ENCODE results near the gene ASAP3.

The ASAP3 gene

DNA sequence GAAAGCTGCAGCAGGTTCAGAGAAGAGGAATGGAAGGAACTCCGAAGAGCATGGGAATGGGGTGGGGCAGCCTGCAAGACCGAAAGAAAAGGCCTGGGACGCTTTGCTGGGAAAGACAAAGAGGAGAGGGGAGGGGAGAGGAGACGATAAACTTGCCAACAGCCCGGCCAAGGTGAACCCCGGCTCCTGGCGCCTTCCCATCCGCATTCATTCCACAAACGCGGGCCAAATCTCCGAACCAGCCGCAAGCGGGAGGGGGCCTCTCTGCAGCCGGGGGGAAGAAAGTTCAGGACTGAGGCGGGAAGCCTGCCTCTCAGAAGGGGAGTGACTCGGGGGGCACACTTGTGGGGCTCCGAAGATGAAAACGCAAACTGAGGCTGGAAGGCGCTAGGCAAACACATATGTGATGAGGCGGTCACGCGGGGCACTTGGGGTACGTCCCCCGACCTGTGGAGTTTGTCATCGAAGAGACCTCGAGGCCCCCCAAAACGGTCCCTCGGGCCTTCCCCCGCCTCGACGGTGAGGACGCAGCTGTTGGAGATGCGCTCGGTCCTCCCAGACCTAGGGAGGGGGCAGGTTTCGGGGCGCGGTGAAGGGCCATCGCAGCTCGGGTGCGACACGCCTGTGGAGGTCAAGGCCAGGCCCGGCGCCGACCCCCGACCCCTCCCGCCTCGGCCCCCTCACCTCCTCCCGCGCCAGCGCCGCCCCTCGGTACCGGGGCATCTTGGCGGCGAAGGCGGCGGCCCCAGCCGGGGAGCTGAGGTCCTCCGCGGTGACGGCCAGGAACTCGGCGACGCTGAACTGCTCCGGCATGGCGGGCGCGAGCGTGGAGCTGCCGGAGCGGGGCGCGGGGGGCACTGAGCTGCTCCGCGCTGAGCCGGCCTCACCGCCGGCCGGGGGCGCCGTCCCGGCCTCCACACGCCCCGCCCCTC, at the start of gene ASAP3:
ASAP3 (minus strand) TSS at position 859 of the 932 bp plus-strand sequence; CDS start at position 813, 46 bp downstream.
- peak; percentile 27 for DNase-seq (ENCODE audit: low read depth)

DNA sequence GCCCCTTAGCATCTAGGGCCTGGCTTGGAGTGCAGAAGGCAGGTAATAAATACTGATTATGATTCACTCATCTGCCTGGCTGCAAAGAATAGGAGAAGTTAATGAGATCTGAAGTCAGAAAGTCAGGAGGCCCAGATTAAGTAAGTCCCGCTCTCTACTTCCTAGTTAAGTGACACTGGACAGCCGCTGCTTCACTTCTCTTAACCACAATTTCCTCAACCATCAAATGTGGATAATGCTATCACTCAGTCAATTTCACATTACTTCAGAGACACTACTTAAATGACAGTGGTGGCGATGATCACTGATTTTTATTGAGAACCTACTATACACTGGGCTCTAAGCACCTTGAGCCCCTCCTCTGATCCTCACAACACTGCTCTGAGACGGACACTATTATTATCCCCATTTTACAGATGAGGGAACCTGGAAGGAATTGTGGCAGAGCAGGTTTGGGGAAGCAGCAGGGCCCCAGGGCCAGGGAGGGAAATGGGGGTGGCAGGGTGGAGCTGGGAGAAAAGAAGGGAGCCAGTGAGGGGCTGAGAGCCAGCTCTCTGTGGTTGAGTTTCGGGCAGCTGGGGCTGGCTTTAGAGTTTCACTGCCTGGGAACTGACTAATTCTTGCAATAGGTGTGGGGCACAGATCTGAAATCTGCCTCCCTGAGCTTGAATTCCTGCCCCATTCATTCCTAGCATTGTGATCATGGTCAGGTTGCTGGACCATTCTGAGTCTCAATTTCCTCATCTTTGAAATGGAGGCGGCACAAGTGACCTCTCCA, 49.5 kb upstream of the ASAP3 start:
- no peak for DNase-seq (ENCODE audit: low read depth)

DNA sequence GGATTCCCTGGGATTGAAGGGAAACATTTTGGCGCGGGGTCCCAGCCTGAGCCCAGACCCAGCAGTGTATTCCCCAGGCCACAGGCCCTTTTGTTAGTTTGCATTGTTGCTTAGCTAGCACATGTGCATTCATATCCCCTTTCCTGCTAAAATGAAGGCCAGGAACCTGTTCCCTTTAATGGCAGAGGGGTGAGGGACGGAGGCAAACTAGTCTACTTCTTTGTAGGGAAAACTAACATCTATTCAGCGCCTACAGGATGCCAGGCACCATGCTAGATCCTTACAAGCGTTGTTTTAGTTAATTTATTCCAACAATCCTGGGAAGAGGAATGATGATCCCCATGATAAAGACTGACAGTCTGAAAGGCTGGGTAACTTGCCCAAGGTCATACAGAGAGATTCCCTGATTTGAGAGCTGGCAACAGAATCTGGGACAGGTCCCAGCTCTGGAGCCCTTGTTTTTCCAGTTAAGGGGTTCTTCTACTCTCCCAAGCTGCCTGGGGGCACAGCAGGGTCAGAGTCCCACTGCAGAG, 47.6 kb upstream of the ASAP3 start:
- no peak for DNase-seq (ENCODE audit: low read depth)

DNA sequence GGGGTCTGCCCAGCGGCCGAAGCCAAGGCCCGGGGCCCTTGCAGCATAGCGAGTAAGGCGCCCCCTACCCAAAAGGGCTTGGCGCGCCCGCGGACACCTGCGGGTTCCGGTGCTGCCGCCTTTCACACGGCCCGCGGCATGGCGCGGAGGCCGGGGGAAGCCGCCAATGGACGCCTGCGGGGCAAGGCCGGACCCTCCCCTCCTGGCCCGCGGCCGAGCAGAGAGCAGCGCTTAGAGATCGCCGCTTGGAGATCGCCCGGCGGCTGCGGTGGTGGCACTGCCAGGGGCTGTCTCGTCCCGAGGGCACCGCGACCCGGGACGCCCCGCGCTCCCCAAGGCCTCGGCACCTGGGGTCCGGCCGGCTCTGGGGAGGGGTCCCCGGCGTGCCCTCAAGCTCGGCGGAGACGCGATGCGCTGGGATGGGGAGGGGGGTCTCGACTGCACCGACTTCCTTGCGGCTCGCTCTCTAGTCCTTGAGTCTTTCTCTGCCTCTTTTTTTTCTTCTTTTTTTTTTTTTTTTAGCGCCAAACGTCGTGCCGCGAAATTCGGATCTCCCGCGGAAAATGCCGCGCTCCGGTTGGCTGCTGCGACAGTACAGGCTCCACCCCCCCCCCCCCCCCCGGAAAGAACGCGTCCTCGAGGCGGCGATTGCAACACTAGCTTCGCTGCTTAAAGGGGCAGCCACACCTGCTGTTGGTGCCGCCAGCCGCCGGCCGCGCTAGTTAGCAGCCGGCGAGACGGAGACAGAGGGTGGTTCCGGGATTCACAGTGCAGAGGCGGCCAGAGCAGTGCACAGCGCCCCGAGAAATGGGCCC, 47.0 kb upstream of the ASAP3 start, which contains the start of gene E2F2:
E2F2 (minus strand) TSS at position 487 of the 815 bp plus-strand sequence; CDS start at position 47, 440 bp downstream.
- peak; percentile 78 for DNase-seq (ENCODE audit: low read depth)

DNA sequence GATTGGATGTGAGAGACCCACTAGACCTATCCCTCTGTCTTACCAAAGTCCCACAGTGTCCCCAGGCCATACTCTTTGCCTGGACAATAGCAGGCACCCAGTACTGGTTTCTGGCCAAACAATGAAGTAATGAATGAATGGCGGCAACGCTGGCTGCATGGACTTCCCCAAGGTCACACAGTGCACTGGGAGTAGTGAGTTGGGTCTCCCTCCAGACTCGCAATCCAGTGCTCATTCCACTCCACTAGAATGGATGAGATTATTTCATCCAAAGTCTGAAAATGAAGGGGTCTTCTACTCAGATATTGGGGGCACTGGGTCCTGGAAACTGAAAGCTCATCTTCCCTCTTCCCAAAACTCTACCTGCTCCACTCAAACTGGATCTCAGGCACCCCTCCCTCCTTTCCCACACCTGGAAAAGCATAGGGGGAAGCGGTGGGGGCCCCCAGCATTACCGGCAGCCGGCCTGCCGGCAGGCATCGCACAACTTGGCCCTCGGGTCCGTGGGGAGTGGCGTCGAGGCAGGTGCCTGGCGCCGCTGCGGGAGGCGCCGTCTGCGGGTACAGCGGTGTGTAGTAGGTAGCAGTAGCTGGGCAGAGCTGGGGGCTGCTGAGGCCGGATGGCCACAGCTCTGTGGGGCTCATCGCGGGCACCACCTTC, 46.2 kb upstream of the ASAP3 start:
- DNase-seq (ENCODE audit: low read depth): no peak

DNA sequence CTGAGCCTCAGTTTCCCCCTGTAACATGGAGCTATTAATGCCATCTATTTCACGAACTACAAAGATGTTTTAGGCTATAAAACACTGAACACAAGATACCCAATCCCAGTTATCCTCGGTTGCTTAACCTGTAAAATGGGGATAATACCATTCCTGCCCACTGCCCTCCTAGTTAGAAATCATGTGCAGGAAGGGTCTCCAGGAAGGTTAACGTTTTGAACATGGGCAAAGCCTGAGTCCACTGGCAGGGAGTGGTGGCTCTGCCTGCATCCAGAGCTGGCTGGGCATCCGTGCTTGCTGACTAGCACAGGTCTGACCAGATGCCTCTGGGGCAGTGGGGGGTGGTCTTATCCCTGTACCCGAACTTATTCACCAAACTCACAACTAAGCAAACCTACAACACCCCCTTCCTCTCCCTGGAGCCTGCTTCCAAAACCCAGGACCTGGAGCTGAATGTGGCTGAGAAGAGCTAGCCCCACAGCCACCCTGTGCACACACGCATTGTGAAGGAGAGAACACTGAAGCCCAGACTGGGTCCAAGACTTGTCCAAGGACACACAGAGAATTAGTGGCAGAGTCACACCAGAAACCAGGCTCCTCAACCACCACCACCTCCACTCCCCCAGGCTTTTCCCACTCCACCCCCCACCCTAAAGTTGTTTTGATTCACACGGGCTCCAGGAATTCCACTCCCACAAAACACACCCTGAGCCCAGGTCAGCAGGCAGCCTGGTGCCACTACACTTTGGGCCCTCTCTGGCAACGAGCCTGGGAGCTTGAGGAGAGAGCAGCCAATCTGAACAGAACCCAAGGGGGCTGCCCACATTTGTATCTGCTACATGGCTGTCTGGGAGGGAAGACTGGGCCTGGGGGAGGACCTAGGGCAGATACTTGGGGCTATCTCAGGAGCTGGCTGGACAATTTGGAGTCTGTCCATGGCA, 45.4 kb upstream of the ASAP3 start:
- no peak for DNase-seq (ENCODE audit: low read depth)

DNA sequence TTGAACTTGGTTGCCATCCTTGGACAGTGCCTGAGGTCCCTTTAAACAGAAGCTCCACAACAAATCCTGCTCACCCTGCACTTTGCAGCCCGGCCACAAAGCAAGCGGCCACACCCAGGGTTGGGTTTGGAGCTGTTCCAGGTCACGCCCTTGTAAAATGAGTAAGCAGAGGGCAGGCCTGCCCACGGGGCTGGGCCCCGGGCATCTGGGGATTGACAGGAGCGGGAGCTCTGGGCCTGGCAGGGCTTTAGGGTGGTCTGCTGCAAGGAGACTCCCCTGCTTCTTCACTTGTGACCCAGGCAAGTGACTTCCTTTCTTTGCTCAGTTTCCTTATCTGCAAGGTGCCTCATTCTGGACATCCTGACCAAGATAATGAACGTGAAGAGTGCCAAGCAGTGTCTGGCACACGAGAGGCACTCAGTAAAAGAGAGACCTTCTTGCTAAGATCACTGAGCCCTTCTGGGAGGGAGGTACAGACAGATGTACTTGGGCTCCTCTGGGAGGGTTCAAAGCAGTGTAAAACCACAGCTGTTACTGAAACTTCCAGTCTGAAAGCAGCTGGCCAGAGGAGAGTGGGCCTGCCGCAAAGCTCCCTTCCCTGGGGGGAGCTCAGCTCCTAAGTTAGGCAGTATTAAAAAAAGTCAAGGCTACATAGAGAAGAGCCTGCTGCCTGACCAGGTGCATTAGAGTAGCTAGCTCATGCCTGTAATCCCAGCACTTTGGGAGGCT, 44.4 kb upstream of the ASAP3 start:
- DNase-seq (ENCODE audit: low read depth): peak; percentile 74

DNA sequence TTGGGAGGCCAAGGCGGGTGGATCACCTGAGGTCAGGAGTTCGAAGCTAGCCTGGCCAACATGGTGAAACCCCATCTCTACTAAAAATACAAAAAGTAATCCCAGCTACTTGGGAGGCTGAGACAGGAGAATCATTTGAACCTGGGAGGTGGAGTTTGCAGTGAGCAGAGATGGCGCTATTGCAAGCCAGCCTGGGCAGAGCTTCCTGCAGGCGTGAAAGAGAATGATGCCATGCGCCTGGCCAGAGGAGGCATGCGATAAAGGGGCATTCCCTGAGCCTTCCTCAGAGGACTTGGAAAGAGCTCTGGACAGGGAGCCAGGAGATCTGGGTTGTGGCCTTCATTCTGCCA, 43.9 kb upstream of the ASAP3 start:
- no peak for DNase-seq (ENCODE audit: low read depth)

DNA sequence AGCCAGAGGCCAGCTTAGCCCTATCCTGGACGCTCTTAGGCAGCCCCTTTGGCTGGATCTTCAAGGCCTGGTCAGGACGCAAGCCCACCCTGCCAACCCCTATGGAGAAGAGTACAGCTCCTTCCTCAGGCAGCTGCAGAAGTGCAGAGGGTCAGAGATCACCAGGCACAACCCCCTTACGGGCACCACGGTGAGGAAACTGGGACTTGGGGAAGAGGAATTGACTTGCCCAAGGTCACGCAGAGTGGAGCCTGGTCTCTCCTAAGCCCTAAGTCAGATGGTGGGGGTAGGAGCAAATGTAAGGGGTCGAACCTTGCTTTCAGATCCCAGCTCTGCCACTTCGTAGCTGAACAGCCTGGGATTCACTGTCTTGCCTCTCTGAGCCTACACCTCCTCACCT, 43.4 kb upstream of the ASAP3 start:
- DNase-seq (ENCODE audit: low read depth): no peak

DNA sequence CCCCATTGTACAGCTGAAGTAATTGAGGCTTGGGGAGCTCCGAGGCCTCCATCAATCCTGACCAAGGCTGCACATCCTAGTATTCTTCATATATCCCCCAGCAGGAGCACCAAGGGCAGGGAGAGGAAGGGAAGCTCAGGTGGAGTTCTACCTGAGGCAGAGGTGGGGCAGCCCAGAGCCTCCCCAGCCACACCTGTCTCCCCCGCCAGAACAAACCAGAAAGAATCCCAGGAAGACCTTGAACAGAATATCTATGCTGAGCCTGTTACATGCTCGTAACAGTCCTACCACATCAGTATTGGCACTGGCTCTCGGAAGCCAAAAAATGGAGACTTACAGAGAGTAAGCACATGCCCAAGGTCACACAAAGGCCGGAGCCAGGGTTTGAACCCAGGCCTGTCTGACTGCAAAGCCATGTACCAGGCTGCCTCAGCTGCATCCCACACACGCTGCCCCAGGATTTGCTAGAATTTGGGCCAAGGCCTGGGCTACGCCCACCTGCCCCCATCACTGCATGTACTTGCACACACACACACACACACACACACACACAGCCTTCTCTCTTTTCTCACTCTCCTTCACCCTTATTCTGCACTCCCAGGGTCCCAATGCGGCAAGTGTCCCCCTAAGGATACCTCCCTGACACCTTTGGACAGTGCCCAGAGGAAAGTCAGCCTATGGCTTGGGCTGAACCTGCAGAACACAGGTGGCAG, 42.5 kb upstream of the ASAP3 start:
- DNase-seq (ENCODE audit: low read depth): no peak

DNA sequence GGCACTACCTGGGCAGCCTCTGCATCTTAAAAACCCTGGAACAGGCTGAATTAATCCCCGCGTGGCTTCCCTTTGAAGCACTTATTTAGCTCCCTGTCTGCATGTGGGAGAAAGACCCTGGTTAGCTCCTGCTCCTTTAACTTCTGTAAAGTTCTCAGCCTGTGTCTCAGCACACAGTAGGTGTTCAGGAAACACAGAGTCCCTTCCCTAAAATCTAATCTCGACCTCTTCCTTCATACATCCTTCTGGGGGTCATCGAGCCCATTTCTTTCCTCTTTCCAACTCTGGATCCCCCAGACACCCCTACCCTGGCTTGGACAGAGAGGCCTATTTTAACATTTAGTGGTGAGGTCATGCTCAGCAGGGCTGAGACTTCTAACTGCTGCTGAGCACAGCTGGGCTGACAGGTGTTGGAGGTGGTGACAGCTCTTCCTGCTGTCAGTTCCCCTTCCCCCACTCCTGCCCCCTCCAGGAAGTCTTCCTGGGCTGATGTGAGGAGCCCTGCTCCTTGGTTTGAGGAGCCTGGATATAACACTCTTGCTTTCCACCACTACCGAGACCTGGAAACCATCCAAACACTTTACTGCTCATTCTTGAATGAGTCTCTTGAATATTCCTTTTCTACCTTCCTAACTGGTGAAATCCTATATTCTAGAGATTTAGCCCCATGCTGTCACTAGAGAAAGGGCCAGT, 41.7 kb upstream of the ASAP3 start:
- no peak for DNase-seq (ENCODE audit: low read depth)

DNA sequence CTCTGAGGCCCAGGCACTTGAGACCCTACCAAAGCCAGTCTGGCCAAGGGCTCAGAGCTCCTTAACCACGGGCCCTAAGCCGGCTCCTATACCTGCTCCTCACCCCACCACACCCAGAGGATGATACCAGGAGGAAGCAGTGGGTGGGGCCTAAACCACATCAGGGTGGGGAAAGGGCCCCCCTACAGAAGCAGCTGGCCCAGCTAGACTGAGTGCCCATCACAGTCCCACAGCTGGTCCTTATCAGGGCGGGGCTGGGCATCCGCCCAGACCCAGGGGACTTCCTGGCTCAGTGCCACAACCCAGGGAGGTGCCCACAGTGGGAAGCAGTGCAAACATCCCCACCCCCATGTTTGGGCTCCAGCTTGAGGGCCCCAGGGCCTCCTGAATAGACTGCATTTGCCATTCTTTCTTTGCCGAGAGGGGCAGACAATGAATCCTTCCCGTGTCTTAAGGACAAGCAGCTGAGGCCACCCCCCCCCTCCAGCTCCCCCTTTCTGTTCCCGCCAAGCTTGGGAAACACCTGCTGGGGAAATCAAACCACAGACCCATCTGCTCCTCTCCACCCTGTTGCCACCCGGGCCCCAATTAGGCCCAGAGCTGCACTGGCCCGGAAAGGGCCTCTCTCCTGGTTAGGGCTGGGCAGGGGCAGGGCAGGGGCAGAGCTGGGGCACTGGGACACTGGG, 40.9 kb upstream of the ASAP3 start:
- no peak for DNase-seq (ENCODE audit: low read depth)

DNA sequence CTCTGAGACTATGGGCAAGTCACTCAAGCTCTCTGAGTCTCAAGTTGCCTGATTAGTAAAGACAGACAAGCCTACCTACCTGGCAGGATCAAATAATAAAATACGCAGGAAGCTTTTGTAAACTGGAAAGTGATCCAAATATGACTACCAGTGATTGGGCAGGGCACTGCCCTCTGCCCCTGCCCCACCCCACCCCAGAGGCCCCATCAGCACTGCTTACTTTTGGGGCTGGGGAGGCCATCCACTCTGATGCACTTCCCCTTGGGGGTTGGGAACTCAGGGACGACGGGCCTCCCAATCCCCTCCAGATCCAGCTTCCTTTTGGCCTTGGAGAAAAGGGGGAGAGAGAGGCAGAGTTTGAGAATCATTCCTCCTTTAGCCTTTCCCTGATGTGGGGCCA, 40.2 kb upstream of the ASAP3 start:
- no peak for DNase-seq (ENCODE audit: low read depth)

DNA sequence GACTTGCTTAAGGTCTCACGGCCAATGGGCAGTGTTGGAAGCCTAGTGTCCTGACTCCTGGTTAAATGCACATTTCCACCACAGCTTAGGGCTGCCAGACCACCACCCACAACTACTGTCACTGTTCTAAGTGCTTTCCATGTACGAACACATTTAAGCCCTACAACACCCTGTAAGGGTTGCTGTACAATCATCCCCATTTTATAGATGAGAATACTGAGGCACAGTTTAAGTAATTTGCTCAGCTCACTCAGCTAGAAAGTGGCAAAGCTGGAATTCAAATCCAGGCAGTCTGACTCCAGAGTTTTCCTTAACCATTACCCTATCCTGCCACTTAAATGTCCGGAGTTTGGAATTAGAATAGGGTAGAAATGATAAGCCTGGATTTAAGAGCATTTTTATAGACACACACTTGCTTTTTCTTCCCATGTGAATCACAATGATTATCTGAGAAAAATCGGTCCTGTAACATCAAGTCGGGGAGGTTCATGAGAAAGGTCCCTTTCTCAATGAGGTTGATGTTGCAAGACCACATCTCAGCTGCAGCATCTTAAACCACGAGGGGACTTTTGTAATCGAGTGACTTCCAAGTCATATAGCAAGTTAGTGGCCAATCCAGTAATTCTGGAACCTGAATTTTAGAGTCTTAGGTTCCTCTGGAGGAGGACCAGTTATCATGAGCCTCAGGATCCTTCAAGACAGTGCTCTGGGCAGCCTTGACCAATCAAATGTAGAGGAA, 38.4 kb upstream of the ASAP3 start:
- DNase-seq (ENCODE audit: low read depth): no peak

DNA sequence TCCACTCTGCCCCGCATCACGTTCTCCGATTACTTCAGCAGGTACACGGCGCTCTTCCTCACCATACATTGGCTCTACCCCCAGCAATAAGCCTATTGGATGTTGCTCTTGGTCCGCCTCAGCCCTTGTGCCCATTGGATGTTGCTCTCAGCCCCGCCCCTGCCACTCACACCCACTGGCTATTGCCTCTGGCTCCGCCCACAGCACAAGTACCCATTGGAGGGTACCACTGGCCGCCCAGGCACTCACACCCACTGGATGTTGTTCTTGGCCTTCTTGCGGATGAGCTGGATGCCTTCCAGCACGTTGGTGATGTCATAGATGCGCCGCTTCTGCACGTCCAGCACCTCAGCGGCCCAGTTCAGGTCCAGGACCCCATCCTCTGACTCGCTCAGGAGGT, 37.6 kb upstream of the ASAP3 start:
- DNase-seq (ENCODE audit: low read depth): no peak

DNA sequence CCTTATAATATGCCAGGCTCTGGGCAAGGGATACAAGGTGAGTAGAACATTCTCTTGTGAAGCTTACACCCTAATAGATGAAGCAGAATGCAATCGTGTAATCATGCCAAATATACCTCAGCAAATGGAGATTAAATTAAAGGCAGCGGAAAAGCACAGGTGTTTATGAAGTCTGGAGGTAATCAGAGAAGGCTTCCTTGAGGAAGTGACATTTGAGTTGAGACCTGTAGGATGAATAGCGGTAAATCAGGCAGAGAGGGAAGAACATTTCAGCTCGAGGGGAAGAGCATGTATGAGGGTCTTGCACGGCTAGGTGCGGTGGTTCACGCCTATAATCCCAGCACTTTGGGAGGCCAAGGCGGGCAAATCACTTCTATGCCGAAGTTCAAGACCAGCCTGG, 33.6 kb upstream of the ASAP3 start:
- no peak for DNase-seq (ENCODE audit: low read depth)

DNA sequence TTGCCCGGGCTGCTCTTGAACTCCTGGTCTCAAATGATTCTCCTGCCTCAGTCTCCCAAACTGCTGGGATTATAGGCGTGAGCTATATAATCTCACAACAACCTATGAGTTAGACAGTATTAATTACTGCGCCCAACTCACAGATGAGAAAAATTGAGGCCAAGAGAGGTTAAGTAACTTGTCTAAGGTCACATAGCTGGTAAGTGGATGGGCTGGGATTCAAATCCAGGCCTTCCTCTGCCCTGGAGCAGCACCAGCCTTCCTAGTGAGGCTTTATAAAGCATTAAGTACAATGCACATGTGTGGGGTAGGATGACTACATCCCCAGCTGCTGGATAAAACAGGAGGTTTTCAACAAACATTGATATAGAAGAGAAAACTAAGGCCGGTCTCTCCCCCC, 31.9 kb upstream of the ASAP3 start:
- DNase-seq (ENCODE audit: low read depth): no peak
